GM18520 (cell line): ENCODE measurements around the gene NCSTN.
"Not testable (repeated sequence)": the region's sequence is repeated elsewhere in the genome, so short reads cannot be mapped to it uniquely, and the experiment has no call there.

ENCODE experiments used
- ATAC-seq: cut with Tn5 transposase; IDR thresholded peaks from one replicate; pipeline ENCODE4 v1.9.1; 2021; ENCODE audit not compliant: unreplicated experiment

Gene NCSTN

GRCh38 chr1:160370561-160371345 is 27.6 kb downstream of the NCSTN start:
- no peak for ATAC-seq

- no peak for ATAC-seq
Measured at GRCh38 chr1:160371346-160371631, 28.1 kb downstream of the NCSTN start.

GRCh38 chr1:160371756-160372155 is 28.6 kb downstream of the NCSTN start:
- no peak for ATAC-seq

- no peak for ATAC-seq
Measured at GRCh38 chr1:160373696-160374095, 30.5 kb downstream of the NCSTN start.

GRCh38 chr1:160374306-160375110 is 31.3 kb downstream of the NCSTN start:
- no peak for ATAC-seq

- ATAC-seq, result peak; percentile 18
Measured at GRCh38 chr1:160375788-160376524, 32.8 kb downstream of the NCSTN start.

- ATAC-seq, result peak; percentile 44
Measured at GRCh38 chr1:160376525-160377131, 33.4 kb downstream of the NCSTN start.

- no peak for ATAC-seq
Measured at GRCh38 chr1:160377585-160378206, 34.5 kb downstream of the NCSTN start.

GRCh38 chr1:160384812-160385211 is 41.6 kb downstream of the NCSTN start:
- not testable (repeated sequence) for ATAC-seq

GRCh38 chr1:160388406-160388805 is 45.2 kb downstream of the NCSTN start:
- ATAC-seq, result not testable (repeated sequence)

- ATAC-seq, result no peak
Measured at GRCh38 chr1:160394673-160395072, 51.5 kb downstream of the NCSTN start.

- ATAC-seq, result no peak
Measured at GRCh38 chr1:160397651-160398050, 54.5 kb downstream of the NCSTN start.

- no peak for ATAC-seq
Measured at GRCh38 chr1:160398823-160399222, 55.6 kb downstream of the NCSTN start.

- ATAC-seq, result no peak
Measured at GRCh38 chr1:160399544-160400222, 56.5 kb downstream of the NCSTN start.

- ATAC-seq, result no peak
Measured at GRCh38 chr1:160400223-160400645, 57.1 kb downstream of the NCSTN start, which contains the start of gene VANGL2. TSS of gene VANGL2 (plus strand) at chr1:160400564. CDS start at chr1:160415838, 15,274 bp downstream.

- no peak for ATAC-seq
Measured at GRCh38 chr1:160400646-160401486, 57.7 kb downstream of the NCSTN start.

- ATAC-seq, result no peak
Measured at GRCh38 chr1:160401487-160401805, 58.3 kb downstream of the NCSTN start.

GRCh38 chr1:160402001-160402795 is 59.0 kb downstream of the NCSTN start:
- ATAC-seq, result no peak

GRCh38 chr1:160403244-160403643 is 60.1 kb downstream of the NCSTN start:
- ATAC-seq, result no peak
